ENCODE measurements around the gene TAS2R41. TPM values are rescaled to one million over a fixed set of nuclear protein-coding genes. Genes with fewer than 3 reads are reported as not detected.

TAS2R41 gene
- total RNA-seq, 1 donor: 0.09 TPM

GRCh38 chr7:143447466-143447865 is 30.2 kb upstream of the TAS2R41 start:
- H3K4me3 ChIP-seq (ENCODE audit: low read depth, low read length): no peak overlapping the region
- no peak for TF ChIP-seq CTCF (IDR thresholded peaks at IDR 0.05; ENCODE audit: insufficient read depth, low read length)
- no peak for DNase-seq (ENCODE audit: low read depth)

GRCh38 chr7:143448429-143448828 is 29.2 kb upstream of the TAS2R41 start:
- TF ChIP-seq CTCF (IDR thresholded peaks at IDR 0.05; ENCODE audit: insufficient read depth, low read length): no peak
- no peak overlapping the region for H3K4me3 ChIP-seq (ENCODE audit: low read depth, low read length)
- DNase-seq (ENCODE audit: low read depth): no peak

GRCh38 chr7:143449793-143450192 is 27.9 kb upstream of the TAS2R41 start:
- no peak overlapping the region for H3K4me3 ChIP-seq (ENCODE audit: low read depth, low read length)
- no peak for TF ChIP-seq CTCF (IDR thresholded peaks at IDR 0.05; ENCODE audit: insufficient read depth, low read length)

GRCh38 chr7:143451122-143451521 is 26.6 kb upstream of the TAS2R41 start:
- DNase-seq (ENCODE audit: low read depth): no peak
- TF ChIP-seq CTCF (IDR thresholded peaks at IDR 0.05; ENCODE audit: insufficient read depth, low read length): no peak
- no peak overlapping the region for H3K4me3 ChIP-seq (ENCODE audit: low read depth, low read length)

More at GRCh38 chr7:143449793-143450192, 27.9 kb upstream of the TAS2R41 start:
- no peak for DNase-seq (ENCODE audit: low read depth)

- TF ChIP-seq CTCF (IDR thresholded peaks at IDR 0.05; ENCODE audit: insufficient read depth, low read length): no peak
- H3K4me3 ChIP-seq (ENCODE audit: low read depth, low read length): no peak overlapping the region
- DNase-seq (ENCODE audit: low read depth): no peak
Measured at GRCh38 chr7:143451746-143452145, 25.9 kb upstream of the TAS2R41 start.

GRCh38 chr7:143452495-143452894 is 25.2 kb upstream of the TAS2R41 start:
- no peak overlapping the region for H3K4me3 ChIP-seq (ENCODE audit: low read depth, low read length)
- no peak for TF ChIP-seq CTCF (IDR thresholded peaks at IDR 0.05; ENCODE audit: insufficient read depth, low read length)
- peak; percentile 22 for DNase-seq (ENCODE audit: low read depth)

GRCh38 chr7:143454091-143454680 is 23.5 kb upstream of the TAS2R41 start:
- peak; percentile 22 for DNase-seq (ENCODE audit: low read depth)
- H3K4me3 ChIP-seq (ENCODE audit: low read depth, low read length): no peak overlapping the region
- no peak for TF ChIP-seq CTCF (IDR thresholded peaks at IDR 0.05; ENCODE audit: insufficient read depth, low read length)

Measured in fibroblast of the aortic adventitia (primary cell).